ENCODE measurements around the gene PPP1R13B.

GRCh38 chr14:103703433-103704385 is 143.7 kb downstream of the PPP1R13B start:
- TF ChIP-seq PRDM10 (tag by site-specific recombination; IDR thresholded peaks at IDR 0.05) (no peak), ZNF214 (tag by site-specific recombination; IDR thresholded peaks at IDR 0.05; ENCODE audit: borderline replicate concordance) (no peak), CTCF (tag by site-specific recombination; IDR thresholded peaks at IDR 0.05) (no peak), ZNF223 (tag by site-specific recombination; IDR thresholded peaks at IDR 0.05) (no peak), ZNF510 (tag by site-specific recombination; IDR thresholded peaks at IDR 0.05; ENCODE audit: insufficient replicate concordance) (no peak)

Data from HEK293 (cell line).